IMR-90 (cell line): ENCODE results near the gene ADGRB3. TPM values are rescaled to one million over a fixed set of nuclear protein-coding genes. Genes with fewer than 3 reads are reported as not detected.

Source experiments
- ATAC-seq: fragments of 200-7000 bp; cut with Tn5 transposase; 2 replicates; pipeline ENCODE4 v1.9.1; 2020; ENCODE audit warnings: low read depth, mild to moderate bottlenecking, moderate library complexity
- BruUV-seq: library from RNA; stranded (reverse); fragments of 400-500 nt; replicated peaks from 2 replicates; lab custom pipeline; 2021; lab: Mats Ljungman, UMichigan
- CTCF ChIA-PET: fragments of 300-600 bp; formaldehyde crosslinking; extraction: SDS; loops from one replicate; lab custom pipeline; 2021; ENCODE audit warnings: antibody characterized with exemption; lab: Yijun Ruan, JAX
- POLR2A ChIA-PET: fragments of 300-600 bp; sonication (Branson Sonifier 250); formaldehyde crosslinking; loops from one replicate; lab custom pipeline; 2022; ENCODE audit warnings: antibody characterized with exemption; ENCODE audit not compliant: unreplicated experiment; lab: Charles Lee
- DNase-seq: peaks from one replicate; pipeline ENCODE4 v3.0.0; 2013
- H2AFZ ChIP-seq: replicated peaks from 2 replicates; pipeline ENCODE3; 2013; ENCODE audit warnings: low read length, mild to moderate bottlenecking; ENCODE audit not compliant: poor library complexity
- H2AK5ac ChIP-seq: 2 replicates; pipeline ENCODE4 v1.6.1; 2013; ENCODE audit warnings: low read depth, low read length, inconsistent platforms
- H2AK9ac ChIP-seq: replicated peaks from 2 replicates; pipeline ENCODE3; 2013; ENCODE audit warnings: mild to moderate bottlenecking, low read depth, low read length, moderate library complexity; ENCODE audit not compliant: poor library complexity
- H2BK120ac ChIP-seq: 2 replicates; pipeline ENCODE4 v1.6.1; 2013; ENCODE audit warnings: low read depth, low read length, inconsistent platforms
- H2BK15ac ChIP-seq: 3 replicates; pipeline ENCODE4 v1.6.1; 2013; ENCODE audit warnings: low read depth, low read length, inconsistent platforms
- H2BK20ac ChIP-seq: 2 replicates; pipeline ENCODE4 v1.6.1; 2013; ENCODE audit warnings: low read depth, mild to moderate bottlenecking, inconsistent platforms, low read length, moderate library complexity
- H2BK5ac ChIP-seq: 2 replicates; pipeline ENCODE4 v1.6.1; 2013; ENCODE audit warnings: mild to moderate bottlenecking, low read depth, low read length, inconsistent platforms; ENCODE audit not compliant: poor library complexity, severe bottlenecking
- H3K14ac ChIP-seq: replicated peaks from 2 replicates; pipeline ENCODE4 v1.6.1; 2013; ENCODE audit warnings: low read depth, low read length, inconsistent platforms
- H3K18ac ChIP-seq: 2 replicates; pipeline ENCODE4 v1.6.1; 2013; ENCODE audit warnings: low read depth, low read length, control low read depth
- H3K23ac ChIP-seq: 2 replicates; pipeline ENCODE4 v1.6.1; 2013; ENCODE audit warnings: low read depth, low read length, inconsistent platforms
- H3K27ac ChIP-seq: 2 replicates; pipeline ENCODE4 v1.5.1; 2013; ENCODE audit warnings: mild to moderate bottlenecking, control low read depth, low read length; ENCODE audit not compliant: insufficient read depth
- H3K27me3 ChIP-seq: 2 replicates; pipeline ENCODE4 v1.6.1; 2013; ENCODE audit warnings: low read length; ENCODE audit not compliant: control insufficient read depth, insufficient read depth
- H3K36me3 ChIP-seq: 2 replicates; pipeline ENCODE4 v1.6.1; 2013; ENCODE audit warnings: low read length, mixed read lengths; ENCODE audit not compliant: control insufficient read depth, insufficient read depth
- H3K4ac ChIP-seq: 2 replicates; pipeline ENCODE4 v1.6.1; 2013; ENCODE audit warnings: low read depth, low read length, inconsistent platforms
- H3K4me1 ChIP-seq: 2 replicates; pipeline ENCODE4 v1.6.1; 2013; ENCODE audit warnings: low read length, mixed read lengths; ENCODE audit not compliant: control insufficient read depth, insufficient read depth
- H3K4me2 ChIP-seq: 2 replicates; pipeline ENCODE4 v1.6.1; 2013; ENCODE audit warnings: low read depth, mild to moderate bottlenecking, control low read depth, low read length, moderate library complexity
- H3K4me3 ChIP-seq: 2 replicates; pipeline ENCODE4 v1.5.1; 2013; ENCODE audit warnings: low read depth, mild to moderate bottlenecking, control low read depth, low read length, moderate library complexity; ENCODE audit not compliant: insufficient read depth
- H3K56ac ChIP-seq: 2 replicates; pipeline ENCODE4 v1.6.1; 2013; ENCODE audit warnings: low read length, inconsistent platforms; ENCODE audit not compliant: insufficient read depth; ENCODE audit errors: extremely low read depth
- H3K79me1 ChIP-seq, 2 experiments: 2 replicates each; pipeline ENCODE4 v1.6.1; 2013; ENCODE audit warnings: low read length in 2 of 2, inconsistent platforms in 1 of 2, low read depth in 1 of 2
- H3K9ac ChIP-seq: 2 replicates; pipeline ENCODE4 v1.6.1; 2013; ENCODE audit warnings: low read depth, low read length, control low read depth
- H3K9me1 ChIP-seq: 2 replicates; pipeline ENCODE4 v1.6.1; 2013; ENCODE audit warnings: low read length, inconsistent platforms; ENCODE audit not compliant: insufficient read depth
- H3K9me3 ChIP-seq: 2 replicates; pipeline ENCODE4 v1.6.1; 2013; ENCODE audit warnings: low read length; ENCODE audit not compliant: control insufficient read depth, insufficient read depth
- H4K20me1 ChIP-seq: 2 replicates; pipeline ENCODE4 v1.6.1; 2013; ENCODE audit warnings: low read length, inconsistent platforms; ENCODE audit not compliant: insufficient read depth
- H4K5ac ChIP-seq: 2 replicates; pipeline ENCODE4 v1.6.1; 2013; ENCODE audit warnings: mild to moderate bottlenecking, low read depth, low read length, control low read depth
- H4K8ac ChIP-seq, 2 experiments: 2 replicates each; pipeline ENCODE4 v1.6.1; 2013; ENCODE audit warnings: low read depth in 2 of 2, low read length in 2 of 2, control low read depth in 1 of 2, inconsistent platforms in 1 of 2
- H4K91ac ChIP-seq: 2 replicates; pipeline ENCODE4 v1.6.1; 2013; ENCODE audit warnings: low read depth, low read length, inconsistent platforms; ENCODE audit not compliant: insufficient read depth
- CHD1 ChIP-seq: IDR thresholded peaks from 2 replicates; pipeline ENCODE4 v1.6.1; 2012; ENCODE audit warnings: low read depth, low read length, improper control_type of control experiment
- WGBS, 2 experiments: methylation state at CpG; one replicate each; pipeline versions ENCODE4 v1.1.5 to v1.1.7; 2013; ENCODE audit warnings: missing lambda C conversion rate in 2 of 2; ENCODE audit not compliant: insufficient read length in 1 of 2; ENCODE audit errors: extremely low coverage in 2 of 2; 5-methylcytosine and 5-hydroxymethylcytosine counted together
- dilution Hi-C: fragments of 300-500 bp; cut with HindIII; formaldehyde crosslinking; loops from one replicate; pipeline ENCODE4 v1.14.3; 2018; ENCODE audit warnings: low sequenced_read_pairs; ENCODE audit not compliant: unreplicated experiment
- in situ Hi-C: fragments of 300-500 bp; cut with MboI; formaldehyde crosslinking; loops from 3 replicates; pipeline ENCODE4 v1.14.3; 2019; ENCODE audit warnings: low sequenced_read_pairs, inconsistent platforms, mixed read lengths
- intact Hi-C: fragments of 100-400 bp; cut with micrococcal nuclease; formaldehyde crosslinking; loops from 2 replicates; pipeline ENCODE4 v1.10.0; 2022
- polyA plus RNA-seq, 3 experiments: library from polyadenylated mRNA; depleted of rRNA; stranded (reverse); fragments of >200 nt; gene quantifications; 2 replicates each; pipeline ENCODE4 v1.2.3, GENCODE V29; 2012; ENCODE audit warnings: low replicate concordance in 1 of 3
- total RNA-seq: library from RNA; depleted of rRNA; stranded (reverse); fragments of >200 nt; gene quantifications from 2 replicates; pipeline ENCODE4 v1.2.3, GENCODE V29; 2012
- TF ChIP-seq, protein P1 (sequence below): conservative IDR thresholded peaks from 2 replicates; pipeline ENCODE4 v1.5.1; 2012; ENCODE audit warnings: mild to moderate bottlenecking, low read depth, low read length, improper control_type of control experiment

The ADGRB3 gene
- total and polyA plus RNA-seq, 2 of the 4 experiments (the other 2 are of a cell fraction), result not detected

DNA sequence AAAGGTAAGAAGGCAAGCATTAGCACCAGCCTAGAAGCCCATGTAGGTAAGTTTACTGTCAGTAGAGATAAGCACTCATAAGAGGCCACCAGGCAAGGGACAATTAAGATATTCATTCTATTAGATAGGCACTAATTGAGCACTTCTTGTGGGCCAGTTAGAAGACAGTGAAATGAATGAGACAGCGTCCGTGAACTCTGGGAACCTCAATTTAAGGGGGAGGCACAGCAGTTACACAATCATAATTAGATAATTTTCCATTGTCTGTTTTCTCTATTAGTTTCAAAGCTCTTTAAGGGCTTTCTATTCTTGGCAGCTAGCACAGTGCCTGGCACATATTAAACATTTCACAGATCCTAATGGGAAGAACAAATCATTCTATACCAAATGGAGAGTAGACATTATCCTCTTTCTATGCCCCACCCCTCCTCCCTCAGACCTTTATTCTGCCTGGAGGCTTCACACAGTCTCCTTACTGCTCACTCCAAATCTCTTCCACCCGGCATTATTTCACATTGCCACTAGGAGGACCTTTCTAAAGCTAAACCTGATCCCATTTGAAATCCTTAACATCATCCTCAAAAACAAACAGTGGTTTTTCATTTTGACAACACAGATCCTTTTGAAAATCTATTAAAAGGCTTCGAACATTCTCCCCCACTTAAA, 529.6 kb downstream of the ADGRB3 start:
- H3K27ac ChIP-seq, result no peak overlapping the region
- in situ Hi-C loops, result no loop called here
- CTCF ChIA-PET, result interaction anchor here (0.6 to 1.1 kb wide), 3 partner anchors 9 to 118 kb away, joined by 3 read pairs; no protein-coding TSS in a partner anchor
- H3K4me3 ChIP-seq, result no peak overlapping the region
- H3K18ac ChIP-seq, result no peak overlapping the region
- no peak overlapping the region for H2AFZ ChIP-seq
- no peaks in the 10 kb centered on the region for H4K20me1 ChIP-seq
- H3K27me3 ChIP-seq, result no peaks in the 10 kb centered on the region
- no peak overlapping the region for H3K14ac ChIP-seq
- no peak overlapping the region for H3K4me2 ChIP-seq
- H3K4ac ChIP-seq, result no peak overlapping the region
- H4K8ac ChIP-seq, result no peak overlapping the region
- no peak overlapping the region for H2BK15ac ChIP-seq
- no peaks in the 10 kb centered on the region for H3K9me1 ChIP-seq
- H3K9ac ChIP-seq, result no peak overlapping the region
- TF ChIP-seq, protein P1, sequence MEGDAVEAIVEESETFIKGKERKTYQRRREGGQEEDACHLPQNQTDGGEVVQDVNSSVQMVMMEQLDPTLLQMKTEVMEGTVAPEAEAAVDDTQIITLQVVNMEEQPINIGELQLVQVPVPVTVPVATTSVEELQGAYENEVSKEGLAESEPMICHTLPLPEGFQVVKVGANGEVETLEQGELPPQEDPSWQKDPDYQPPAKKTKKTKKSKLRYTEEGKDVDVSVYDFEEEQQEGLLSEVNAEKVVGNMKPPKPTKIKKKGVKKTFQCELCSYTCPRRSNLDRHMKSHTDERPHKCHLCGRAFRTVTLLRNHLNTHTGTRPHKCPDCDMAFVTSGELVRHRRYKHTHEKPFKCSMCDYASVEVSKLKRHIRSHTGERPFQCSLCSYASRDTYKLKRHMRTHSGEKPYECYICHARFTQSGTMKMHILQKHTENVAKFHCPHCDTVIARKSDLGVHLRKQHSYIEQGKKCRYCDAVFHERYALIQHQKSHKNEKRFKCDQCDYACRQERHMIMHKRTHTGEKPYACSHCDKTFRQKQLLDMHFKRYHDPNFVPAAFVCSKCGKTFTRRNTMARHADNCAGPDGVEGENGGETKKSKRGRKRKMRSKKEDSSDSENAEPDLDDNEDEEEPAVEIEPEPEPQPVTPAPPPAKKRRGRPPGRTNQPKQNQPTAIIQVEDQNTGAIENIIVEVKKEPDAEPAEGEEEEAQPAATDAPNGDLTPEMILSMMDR, result 0 out of 2 replicates have a peak, but pooled peaks have one; percentile 6
- no peak for TF ChIP-seq CHD1
- no peaks in the 10 kb centered on the region for H3K79me1 ChIP-seq
- H2BK20ac ChIP-seq, result no peak overlapping the region
- ATAC-seq, result no peak
- dilution Hi-C loops, result no loop called here
- no peak for DNase-seq
- no peak overlapping the region for H2BK5ac ChIP-seq
- H3K36me3 ChIP-seq, result no peaks in the 10 kb centered on the region
- no CpG with 5 or more reads among the region's 4 CpGs for WGBS, 2 experiments
- no peak overlapping the region for H2BK120ac ChIP-seq
- H3K4me1 ChIP-seq, result no peaks in the 10 kb centered on the region
- H3K9me3 ChIP-seq, result no peaks in the 10 kb centered on the region
- H4K5ac ChIP-seq, result no peak overlapping the region
- H3K56ac ChIP-seq, result no peak overlapping the region
- intact Hi-C loops, result no loop called here
- H2AK9ac ChIP-seq, result no peak overlapping the region
- no peak overlapping the region for H2AK5ac ChIP-seq
- no TSS peak for BruUV-seq
- no peak overlapping the region for H3K23ac ChIP-seq
- POLR2A ChIA-PET, result no interaction called here
- no peak overlapping the region for H4K91ac ChIP-seq
